Smooth muscle cell (in vitro differentiated cells): ENCODE measurements around the gene SHC2. TPM values are rescaled to one million over a fixed set of nuclear protein-coding genes. Genes with fewer than 3 reads are reported as not detected.

ENCODE experiments used
- DNase-seq: peaks from one replicate; lab custom pipeline; 2025; ENCODE audit not compliant: unreplicated experiment; lab: John Stamatoyannopoulos, UW
- H2AFZ ChIP-seq: fragments of 200-600 bp; sonication (generic); 2 replicates; pipeline ENCODE4 v1.6.0; 2016; ENCODE audit warnings: antibody characterized with exemption, low read depth, mild to moderate bottlenecking
- H3F3A ChIP-seq: fragments of 200-600 bp; sonication (generic); 2 replicates; pipeline ENCODE4 v1.6.0; 2017; ENCODE audit warnings: antibody characterized with exemption, low read depth
- H3K27ac ChIP-seq: fragments of 200-600 bp; sonication (generic); 2 replicates; pipeline ENCODE4 v1.5.1; 2016; ENCODE audit warnings: low read depth, mild to moderate bottlenecking
- H3K27me3 ChIP-seq: fragments of 200-600 bp; sonication (generic); 2 replicates; pipeline ENCODE4 v1.6.1; 2016; ENCODE audit warnings: low read depth, mild to moderate bottlenecking
- H3K36me3 ChIP-seq: fragments of 200-600 bp; sonication (generic); 2 replicates; pipeline ENCODE4 v1.5.1; 2016; ENCODE audit warnings: low read depth
- H3K4me1 ChIP-seq: fragments of 200-600 bp; sonication (generic); 2 replicates; pipeline ENCODE4 v1.5.1; 2016; ENCODE audit warnings: low read depth
- H3K4me2 ChIP-seq: fragments of 200-600 bp; sonication (generic); 2 replicates; pipeline ENCODE4 v1.6.0; 2016; ENCODE audit warnings: mild to moderate bottlenecking
- H3K4me3 ChIP-seq: fragments of 200-600 bp; sonication (generic); 2 replicates; pipeline ENCODE4 v1.5.1; 2016; ENCODE audit warnings: mild to moderate bottlenecking
- H3K79me2 ChIP-seq: fragments of 200-600 bp; sonication (generic); 2 replicates; pipeline ENCODE4 v1.6.0; 2016; ENCODE audit warnings: low read depth, mild to moderate bottlenecking
- H3K9ac ChIP-seq: fragments of 200-600 bp; sonication (generic); 2 replicates; pipeline ENCODE4 v1.6.0; 2016; ENCODE audit warnings: low read depth
- H3K9me3 ChIP-seq: fragments of 200-600 bp; sonication (generic); replicated peaks from 2 replicates; pipeline ENCODE4 v1.5.1; 2016; ENCODE audit warnings: low read depth
- H4K20me1 ChIP-seq: fragments of 200-600 bp; sonication (generic); 2 replicates; pipeline ENCODE4 v1.6.0; 2016; ENCODE audit warnings: low read depth
- CTCF ChIP-seq: fragments of 200-600 bp; sonication (generic); IDR thresholded peaks from 2 replicates; pipeline ENCODE4 v1.5.1; 2017; ENCODE audit warnings: borderline replicate concordance, mild to moderate bottlenecking, antibody characterized with exemption; ENCODE audit not compliant: insufficient read depth, poor library complexity, severe bottlenecking
- WGBS: methylation state at CpG from one replicate; pipeline ENCODE4 v1.1.7; 2016; ENCODE audit warnings: low lambda C conversion rate; 5-methylcytosine and 5-hydroxymethylcytosine counted together
- polyA plus RNA-seq: library from polyadenylated mRNA; unstranded; fragments of >200 nt; fragmentation: Nextera tagmentation; extraction: Ambion mirVana; gene quantifications from 2 replicates; pipeline ENCODE4 v1.2.1, GENCODE V29; 2016
- total RNA-seq: library from RNA; depleted of rRNA; stranded (reverse); fragments of >200 nt; gene quantifications from 2 replicates; pipeline ENCODE4 v1.2.3, GENCODE V29; 2014

SHC2 gene
- total and polyA plus RNA-seq, 2 experiments from 2014 or later, result 15.6 to 29.3 TPM

GRCh38 chr19:410243-410781 lies 50.5 kb downstream of the SHC2 start:
- H3K27me3 ChIP-seq, result peaks cover 13% of the 10 kb centered on the region
- no peak for TF ChIP-seq CTCF
- no peak for DNase-seq
- H3K9ac ChIP-seq, result no peak overlapping the region
- H3K36me3 ChIP-seq, result no peaks in the 10 kb centered on the region
- H2AFZ ChIP-seq, result no peak overlapping the region
- no peaks in the 10 kb centered on the region for H3K9me3 ChIP-seq
- no peak overlapping the region for H3K4me2 ChIP-seq
- no peaks in the 10 kb centered on the region for H3K79me2 ChIP-seq
- no peaks in the 10 kb centered on the region for H3F3A ChIP-seq
- WGBS, result 92% methylated on average over 21 of the region's 21 CpGs
- no peaks in the 10 kb centered on the region for H4K20me1 ChIP-seq
- H3K4me1 ChIP-seq, result peaks cover 9% of the 10 kb centered on the region
- no peak overlapping the region for H3K4me3 ChIP-seq
- H3K27ac ChIP-seq, result no peak overlapping the region

GRCh38 chr19:409516-410242 lies 51.2 kb downstream of the SHC2 start:
- Histone ChIP-seq H3K4me3 (peak overlapping the region; percentile 75), H3K27ac (no peak overlapping the region), H3K79me2 (no peaks in the 10 kb centered on the region), H3F3A (no peaks in the 10 kb centered on the region), H2AFZ (no peak overlapping the region), H3K36me3 (no peaks in the 10 kb centered on the region), H3K9ac (no peak overlapping the region), H3K9me3 (no peaks in the 10 kb centered on the region), H3K27me3 (peaks cover 13% of the 10 kb centered on the region), H3K4me1 (peaks cover 9% of the 10 kb centered on the region), H3K4me2 (peak overlapping the region; percentile 100), H4K20me1 (no peaks in the 10 kb centered on the region)
- no peak for TF ChIP-seq CTCF
- WGBS, result 34% methylated on average over 22 of the region's 23 CpGs
- DNase-seq, result no peak

GRCh38 chr19:408902-409515 lies 51.8 kb downstream of the SHC2 start, which contains the start of gene C2CD4C:
Gene C2CD4C, minus strand, starts transcription at chr19:409147. Its CDS starts 786 bp downstream, at chr19:408361.
- H3K4me1 ChIP-seq, result peaks cover 9% of the 10 kb centered on the region
- peak within 1 kb of the TSS; percentile 72 for H2AFZ ChIP-seq
- no peaks in the 10 kb centered on the region for H3F3A ChIP-seq
- H3K9ac ChIP-seq, result no peak within 1 kb of the TSS
- no peak within 1 kb of the TSS for H3K27ac ChIP-seq
- no peaks in the 10 kb centered on the region for H3K36me3 ChIP-seq
- TF ChIP-seq CTCF, result no peak
- H4K20me1 ChIP-seq, result no peaks in the 10 kb centered on the region
- peaks cover 13% of the 10 kb centered on the region for H3K27me3 ChIP-seq
- WGBS, result 0% methylated on average over 22 of the region's 80 CpGs
- DNase-seq, result no peak
- H3K9me3 ChIP-seq, result no peaks in the 10 kb centered on the region
- H3K4me3 ChIP-seq, result peak within 1 kb of the TSS; percentile 75
- H3K4me2 ChIP-seq, result peak within 1 kb of the TSS; percentile 100
- no peaks in the 10 kb centered on the region for H3K79me2 ChIP-seq
